GM21367 (cell line): ENCODE results near the gene GNB3.

Experiments used
- ATAC-seq: cut with Tn5 transposase; IDR thresholded peaks from one replicate; pipeline ENCODE4 v1.9.1; 2021; ENCODE audit not compliant: unreplicated experiment

GNB3 gene

DNA sequence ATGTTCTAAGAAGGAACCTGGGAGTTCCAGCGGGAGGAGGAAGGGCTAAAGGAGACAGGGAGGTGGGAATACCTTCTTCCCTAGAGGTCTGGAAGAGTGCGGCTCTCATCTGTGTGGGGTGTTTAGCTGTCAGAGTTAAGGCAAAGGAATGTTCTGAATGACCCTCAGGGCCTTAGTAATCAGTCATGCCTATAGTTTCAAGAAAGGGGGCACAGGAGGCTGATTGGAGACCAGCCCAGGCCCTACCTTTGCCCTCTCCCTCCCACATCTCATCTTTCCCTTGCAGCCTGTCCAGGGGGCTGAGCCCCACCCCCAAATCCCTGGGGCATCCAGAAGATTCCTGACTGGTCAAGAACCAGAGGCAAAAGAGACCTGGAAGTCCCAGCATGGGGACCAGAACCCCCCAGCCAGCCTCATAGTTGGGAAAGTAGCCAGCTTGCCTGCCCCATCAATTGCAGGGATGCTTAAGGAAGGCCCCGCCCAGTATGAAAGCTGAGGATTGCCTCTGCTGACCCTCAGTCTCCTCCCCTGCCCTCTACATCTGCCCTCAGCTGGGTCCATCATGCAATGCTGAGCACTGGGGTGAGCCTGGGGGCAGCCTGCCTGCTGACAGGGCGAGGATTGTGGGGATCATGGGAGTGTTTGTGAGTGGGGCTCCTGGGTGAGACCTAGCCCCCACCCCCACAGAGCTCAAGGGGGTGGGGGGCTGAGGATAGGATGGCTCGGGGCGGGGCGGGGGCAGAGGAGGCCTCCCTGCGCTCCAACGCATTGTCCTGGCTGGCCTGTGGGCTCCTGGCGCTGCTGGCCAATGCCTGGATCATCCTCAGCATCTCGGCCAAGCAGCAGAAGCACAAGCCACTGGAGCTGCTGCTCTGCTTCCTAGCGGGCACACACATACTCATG lies 17.3 kb upstream of the GNB3 start:
- ATAC-seq, result no peak

DNA sequence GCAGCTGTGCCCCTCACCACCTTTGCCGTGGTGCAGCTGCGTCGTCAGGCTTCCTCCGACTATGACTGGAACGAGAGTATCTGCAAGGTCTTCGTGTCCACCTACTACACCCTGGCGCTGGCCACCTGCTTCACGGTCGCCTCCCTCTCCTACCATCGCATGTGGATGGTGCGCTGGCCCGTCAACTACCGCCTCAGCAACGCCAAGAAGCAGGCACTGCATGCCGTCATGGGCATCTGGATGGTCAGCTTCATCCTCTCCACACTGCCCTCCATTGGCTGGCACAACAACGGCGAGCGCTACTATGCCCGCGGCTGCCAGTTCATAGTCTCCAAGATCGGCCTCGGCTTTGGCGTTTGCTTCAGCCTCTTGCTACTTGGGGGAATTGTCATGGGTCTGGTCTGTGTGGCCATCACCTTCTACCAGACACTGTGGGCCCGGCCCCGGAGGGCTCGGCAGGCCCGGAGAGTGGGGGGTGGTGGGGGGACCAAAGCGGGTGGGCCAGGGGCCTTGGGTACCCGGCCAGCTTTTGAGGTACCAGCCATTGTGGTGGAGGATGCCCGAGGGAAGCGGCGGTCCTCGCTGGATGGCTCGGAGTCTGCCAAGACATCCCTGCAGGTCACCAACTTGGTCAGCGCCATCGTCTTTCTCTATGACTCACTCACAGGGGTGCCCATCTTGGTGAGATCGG lies 16.5 kb upstream of the GNB3 start:
- ATAC-seq, result no peak

DNA sequence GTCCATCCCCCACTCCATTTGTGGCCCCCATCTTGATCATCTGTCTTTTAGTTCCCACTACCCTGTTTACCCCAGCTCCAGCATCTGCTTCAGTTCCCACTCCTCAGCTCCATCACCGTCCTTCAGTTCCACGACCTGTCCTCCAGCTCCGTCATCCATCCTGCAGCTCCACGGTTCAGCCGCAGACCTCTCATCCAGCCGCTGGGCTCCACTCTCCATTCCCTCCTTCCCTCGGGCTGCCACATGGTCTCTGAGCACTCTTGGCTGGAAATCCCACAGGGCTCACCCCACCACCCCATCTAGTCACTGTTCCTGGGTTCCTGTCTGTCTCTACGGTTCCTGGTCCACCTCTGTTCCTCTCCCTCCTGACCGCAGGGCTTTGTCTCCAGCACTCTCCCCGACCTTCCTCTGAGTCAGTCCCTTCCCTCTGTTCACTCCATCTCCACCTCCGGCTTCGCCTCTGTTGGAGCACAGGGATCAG lies 15.8 kb upstream of the GNB3 start:
- ATAC-seq, result no peak

DNA sequence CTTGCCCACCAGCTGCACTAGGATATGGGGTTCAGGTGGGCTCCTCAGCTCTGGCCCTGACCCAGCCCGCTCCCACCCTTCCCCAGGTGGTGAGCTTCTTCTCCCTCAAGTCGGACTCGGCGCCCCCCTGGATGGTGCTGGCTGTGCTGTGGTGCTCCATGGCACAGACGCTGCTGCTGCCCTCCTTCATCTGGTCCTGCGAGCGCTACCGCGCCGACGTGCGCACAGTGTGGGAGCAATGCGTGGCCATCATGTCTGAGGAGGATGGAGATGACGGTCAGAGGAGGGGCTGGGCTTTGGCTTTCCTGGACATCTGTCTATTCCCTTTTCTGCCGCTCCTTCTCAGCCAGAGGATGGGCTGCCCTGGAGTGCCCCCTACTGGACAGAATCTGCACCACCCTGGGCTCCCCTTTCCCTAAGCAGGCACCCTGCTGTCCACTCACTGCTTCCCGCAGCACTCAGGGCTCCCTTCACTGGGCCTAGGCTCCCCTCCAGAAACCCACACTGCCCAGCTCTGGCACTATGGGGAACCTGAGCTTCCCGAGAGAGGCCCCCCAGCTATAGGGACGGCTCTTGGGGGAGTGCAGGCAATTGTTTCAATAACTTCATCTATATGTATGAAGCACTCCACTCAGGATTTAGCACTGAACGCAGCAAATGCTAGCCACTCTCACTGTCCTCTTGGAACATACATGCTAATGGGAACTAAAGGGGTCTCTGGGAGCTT lies 15.2 kb upstream of the GNB3 start:
- ATAC-seq, result no peak

DNA sequence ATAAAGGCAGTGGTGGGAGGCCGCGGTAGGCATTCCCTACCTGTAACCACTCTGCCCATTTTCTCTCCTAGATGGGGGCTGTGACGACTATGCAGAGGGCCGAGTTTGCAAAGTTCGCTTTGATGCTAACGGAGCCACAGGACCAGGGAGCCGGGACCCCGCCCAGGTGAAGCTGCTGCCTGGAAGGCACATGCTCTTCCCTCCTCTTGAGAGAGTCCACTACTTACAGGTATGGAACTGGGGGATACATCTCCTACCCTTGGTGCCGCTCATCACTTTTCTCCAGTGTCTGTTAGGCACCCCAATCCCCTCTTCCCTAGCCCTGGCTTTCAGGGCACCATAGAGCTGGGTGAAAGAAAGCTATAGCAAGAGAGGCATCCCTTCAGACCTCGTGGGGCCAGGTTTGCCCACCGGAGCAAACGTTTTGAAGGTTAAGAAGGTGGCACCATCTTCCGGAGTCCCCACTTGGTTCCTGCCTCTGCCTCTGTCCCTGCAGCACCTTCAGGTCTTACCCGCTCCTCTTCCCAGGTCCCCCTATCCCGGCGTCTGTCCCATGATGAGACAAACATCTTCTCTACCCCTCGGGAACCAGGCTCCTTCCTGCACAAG lies 14.5 kb upstream of the GNB3 start:
- ATAC-seq, result no peak

DNA sequence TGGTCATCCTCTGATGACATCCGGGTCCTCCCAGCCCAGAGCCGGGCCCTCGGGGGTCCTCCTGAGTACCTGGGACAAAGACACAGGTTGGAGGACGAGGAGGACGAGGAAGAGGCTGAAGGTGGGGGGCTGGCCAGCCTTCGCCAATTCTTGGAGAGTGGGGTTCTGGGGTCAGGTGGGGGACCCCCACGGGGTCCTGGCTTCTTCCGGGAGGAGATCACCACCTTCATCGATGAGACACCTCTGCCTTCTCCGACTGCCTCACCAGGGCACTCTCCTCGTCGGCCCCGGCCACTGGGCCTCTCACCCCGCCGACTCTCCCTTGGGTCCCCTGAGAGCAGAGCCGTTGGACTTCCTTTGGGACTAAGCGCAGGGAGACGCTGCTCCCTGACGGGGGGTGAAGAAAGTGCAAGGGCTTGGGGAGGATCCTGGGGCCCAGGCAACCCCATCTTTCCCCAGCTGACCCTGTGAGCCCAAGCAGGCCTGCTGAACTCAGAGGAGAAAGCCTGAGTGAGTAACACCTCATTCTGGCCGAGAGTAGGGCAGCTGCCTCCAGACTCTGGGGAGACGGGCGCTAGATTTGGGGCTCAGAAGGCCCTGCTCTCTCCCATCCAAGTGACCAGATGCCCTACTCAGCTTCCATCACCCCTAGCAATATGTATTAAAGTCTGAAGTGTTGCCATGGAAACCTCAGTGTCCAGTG lies 13.8 kb upstream of the GNB3 start:
- ATAC-seq, result no peak

DNA sequence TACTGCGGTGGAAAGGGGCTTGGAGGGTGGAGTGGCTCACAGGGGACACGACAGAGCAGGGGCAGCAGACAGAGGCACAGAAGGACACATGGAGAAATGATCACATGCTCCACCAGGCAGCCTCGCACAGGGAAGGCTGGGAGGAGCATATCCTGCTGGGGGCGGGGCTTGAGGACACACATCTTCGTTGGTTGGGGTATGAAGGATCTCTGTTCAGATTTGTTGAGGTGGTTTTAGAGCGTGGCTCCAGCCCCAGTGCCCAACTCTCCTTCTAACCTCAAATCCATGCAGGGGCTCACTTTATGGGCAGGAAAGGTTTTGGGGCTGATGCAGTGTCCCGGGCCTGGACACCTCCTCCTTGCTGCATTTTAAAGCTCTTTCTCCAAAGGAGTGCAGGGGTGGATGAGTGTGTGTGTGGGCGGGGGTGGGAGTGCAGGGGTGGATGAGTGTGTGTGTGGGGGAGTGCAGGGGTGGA lies 13.3 kb upstream of the GNB3 start:
- ATAC-seq, result no peak

DNA sequence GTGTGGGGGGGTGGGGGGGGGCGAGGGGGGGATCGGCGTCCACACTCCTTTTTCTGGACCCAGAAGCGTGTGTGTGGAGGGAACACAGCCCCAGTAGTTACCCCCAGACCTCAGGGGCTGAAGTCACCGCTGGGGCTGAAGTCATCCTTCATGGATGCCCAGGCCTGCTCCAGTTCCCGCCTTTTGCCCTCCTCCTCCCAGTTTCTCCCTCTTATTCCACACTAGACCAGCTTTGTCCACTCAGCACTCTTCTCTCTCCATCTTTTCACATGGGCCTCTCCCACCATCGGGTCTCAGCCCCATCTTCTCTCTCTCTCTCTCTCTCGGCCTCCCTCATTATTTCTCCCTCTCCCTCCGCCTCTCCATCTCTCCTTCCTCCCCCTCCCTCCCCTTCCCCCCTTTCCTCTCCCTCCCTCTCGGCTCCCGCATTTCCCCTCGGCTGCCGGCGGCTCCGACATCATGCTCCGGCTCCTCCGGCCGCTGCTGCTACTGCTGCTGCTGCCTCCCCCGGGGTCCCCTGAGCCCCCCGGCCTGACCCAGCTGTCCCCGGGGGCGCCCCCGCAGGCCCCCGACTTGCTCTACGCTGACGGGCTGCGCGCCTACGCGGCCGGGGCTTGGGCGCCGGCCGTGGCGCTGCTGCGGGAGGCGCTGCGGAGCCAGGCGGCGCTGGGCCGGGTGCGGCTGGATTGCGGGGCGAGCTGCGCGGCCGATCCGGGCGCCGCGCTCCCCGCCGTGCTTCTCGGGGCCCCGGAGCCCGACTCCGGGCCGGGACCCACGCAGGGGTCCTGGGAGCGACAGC lies 12.5 kb upstream of the GNB3 start, which contains the start of gene P3H3:
P3H3 (plus strand) TSS at position 426 of the 799 bp plus-strand sequence; CDS start at position 460, 34 bp downstream.
- no peak for ATAC-seq

DNA sequence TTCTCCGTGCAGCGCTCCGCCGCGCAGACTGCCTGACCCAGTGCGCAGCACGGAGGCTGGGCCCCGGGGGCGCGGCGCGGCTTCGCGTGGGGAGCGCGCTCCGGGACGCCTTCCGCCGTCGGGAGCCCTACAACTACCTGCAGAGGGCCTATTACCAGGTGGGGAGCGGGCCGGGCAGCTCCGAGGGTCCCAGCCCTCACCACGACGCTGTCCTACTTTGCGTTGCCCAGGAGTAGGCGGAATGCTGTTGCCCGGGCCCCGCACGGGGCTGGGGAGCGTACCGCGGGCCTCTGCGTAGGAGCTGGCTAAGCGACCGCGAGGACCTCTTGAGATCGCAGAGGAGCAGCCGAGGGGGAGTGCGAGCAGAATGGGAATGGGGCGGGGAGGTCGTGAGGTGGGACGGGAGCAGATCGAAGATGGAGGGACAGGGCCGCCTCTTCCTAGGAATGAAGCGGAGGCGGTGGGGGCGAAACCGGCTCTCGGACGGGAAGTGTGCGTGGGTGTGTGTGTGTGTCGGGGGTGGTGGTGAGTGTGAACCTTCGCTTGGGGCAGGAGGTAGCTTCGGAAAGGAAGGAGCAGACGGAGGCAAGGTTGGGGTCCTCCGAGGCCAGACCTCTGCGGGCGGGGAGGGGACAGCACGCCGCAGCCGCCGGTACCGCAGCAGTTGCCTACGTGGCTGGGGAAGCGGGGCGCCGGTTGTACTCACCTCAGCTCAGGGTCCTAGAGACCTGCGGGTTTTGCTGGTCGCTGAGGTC lies 11.8 kb upstream of the GNB3 start:
- no peak for ATAC-seq

DNA sequence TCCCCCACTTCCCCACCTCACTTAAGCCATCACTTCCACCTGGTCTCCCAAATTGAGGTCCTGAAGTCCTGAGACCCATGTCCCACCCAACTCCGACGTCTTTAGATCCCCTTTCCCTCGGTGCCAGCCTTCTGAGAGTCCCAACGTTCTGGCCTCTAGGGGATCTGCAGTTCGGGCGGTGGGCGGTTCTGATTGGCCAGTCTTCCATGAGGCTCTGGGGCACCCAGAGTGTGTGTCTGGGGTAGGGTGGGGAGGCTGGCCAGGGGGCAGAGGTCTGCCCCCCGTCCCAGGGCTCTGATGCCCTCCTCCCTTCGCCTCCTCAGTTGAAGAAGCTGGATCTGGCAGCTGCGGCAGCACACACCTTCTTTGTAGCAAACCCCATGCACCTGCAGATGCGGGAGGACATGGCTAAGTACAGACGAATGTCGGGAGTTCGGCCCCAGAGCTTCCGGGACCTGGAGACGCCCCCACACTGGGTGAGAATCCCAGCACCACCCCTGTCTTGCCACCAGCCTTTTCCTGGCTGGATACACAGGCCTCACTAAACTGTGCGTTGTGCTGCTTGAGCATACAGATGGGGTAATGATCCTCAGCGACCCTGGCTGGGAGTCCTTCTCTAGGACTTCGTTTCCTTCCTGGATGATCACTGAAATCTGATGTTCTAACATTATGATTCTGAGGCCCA lies 11.0 kb upstream of the GNB3 start:
- no peak for ATAC-seq

DNA sequence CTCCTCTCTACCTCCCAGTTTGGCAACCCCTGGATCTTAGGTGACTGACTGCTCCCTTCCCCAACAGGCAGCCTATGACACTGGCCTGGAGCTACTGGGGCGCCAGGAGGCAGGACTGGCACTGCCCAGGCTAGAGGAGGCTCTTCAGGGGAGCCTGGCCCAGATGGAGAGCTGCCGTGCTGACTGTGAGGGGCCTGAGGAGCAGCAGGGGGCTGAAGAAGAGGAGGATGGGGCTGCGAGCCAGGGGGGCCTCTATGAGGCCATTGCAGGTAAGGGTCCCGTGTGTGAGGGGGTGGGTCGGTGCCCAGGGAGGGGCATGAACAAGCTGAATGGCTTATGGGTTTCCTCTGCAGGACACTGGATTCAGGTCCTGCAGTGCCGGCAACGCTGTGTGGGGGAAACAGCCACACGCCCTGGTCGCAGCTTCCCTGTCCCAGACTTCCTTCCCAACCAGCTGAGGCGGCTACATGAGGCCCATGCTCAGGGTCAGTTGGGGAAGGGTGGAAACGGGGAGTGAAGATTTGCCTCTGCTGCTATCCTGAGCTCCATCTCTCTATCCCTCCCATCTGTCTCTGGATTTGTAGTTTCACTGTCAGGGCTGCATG lies 10.3 kb upstream of the GNB3 start:
- ATAC-seq, result no peak

DNA sequence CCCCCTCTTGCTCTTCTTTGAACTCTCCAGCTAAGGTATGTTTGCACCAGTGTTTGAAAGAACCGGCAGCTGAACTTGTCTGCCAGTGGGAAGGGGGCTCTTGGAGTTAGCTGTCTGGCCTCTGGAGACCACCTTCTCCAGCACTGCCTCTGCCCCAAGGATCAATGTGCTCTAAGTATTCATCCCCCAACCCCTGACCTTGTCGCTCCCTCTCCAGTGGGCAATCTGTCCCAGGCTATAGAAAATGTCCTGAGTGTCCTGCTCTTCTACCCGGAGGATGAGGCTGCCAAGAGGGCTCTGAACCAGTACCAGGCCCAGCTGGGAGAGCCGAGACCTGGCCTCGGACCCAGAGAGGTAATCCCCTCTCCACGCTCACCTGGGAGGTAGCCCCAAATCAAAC lies 9.7 kb upstream of the GNB3 start:
- no peak for ATAC-seq

DNA sequence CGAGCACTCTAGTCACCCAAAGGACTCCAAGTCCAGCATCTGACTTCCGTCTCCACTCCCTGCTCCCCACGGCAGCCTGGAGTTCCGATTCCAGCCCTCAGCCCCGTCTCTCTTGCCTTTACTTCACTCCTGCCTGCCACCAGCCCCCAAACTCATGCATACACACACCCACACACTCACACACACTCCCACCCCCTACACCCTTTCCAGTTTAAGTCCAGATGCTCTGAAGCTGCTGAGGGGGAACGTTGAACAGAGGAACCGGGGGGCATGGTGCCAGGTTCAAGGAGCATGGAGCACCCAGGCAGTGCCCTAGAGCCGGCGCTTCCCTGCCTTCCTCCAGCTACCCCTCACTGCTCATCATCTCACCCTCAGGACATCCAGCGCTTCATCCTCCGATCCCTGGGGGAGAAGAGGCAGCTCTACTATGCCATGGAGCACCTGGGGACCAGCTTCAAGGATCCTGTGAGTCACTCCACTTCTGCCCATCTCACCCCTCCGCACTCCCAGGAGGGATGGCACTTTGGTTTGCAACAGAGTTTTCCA lies 9.2 kb upstream of the GNB3 start:
- no peak for ATAC-seq

DNA sequence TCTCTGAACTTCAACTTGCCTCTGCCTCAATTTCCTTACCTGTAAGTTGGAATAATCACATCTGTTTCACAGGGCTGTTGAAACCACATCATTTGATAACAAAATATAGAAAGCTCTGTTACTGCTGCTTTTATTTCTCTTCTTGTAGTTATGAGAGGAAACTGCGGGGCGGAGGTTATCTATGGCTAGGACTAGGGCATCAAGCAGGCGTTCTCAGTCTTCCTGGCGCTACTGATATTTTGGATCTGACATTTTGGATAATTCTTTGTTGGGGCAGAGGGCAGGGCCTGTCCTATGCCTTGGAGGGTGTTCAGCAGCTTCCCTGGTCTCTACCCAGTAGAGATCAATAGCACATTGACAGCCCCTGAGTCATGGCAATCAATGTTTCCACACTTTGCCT lies 8.6 kb upstream of the GNB3 start:
- no peak for ATAC-seq

DNA sequence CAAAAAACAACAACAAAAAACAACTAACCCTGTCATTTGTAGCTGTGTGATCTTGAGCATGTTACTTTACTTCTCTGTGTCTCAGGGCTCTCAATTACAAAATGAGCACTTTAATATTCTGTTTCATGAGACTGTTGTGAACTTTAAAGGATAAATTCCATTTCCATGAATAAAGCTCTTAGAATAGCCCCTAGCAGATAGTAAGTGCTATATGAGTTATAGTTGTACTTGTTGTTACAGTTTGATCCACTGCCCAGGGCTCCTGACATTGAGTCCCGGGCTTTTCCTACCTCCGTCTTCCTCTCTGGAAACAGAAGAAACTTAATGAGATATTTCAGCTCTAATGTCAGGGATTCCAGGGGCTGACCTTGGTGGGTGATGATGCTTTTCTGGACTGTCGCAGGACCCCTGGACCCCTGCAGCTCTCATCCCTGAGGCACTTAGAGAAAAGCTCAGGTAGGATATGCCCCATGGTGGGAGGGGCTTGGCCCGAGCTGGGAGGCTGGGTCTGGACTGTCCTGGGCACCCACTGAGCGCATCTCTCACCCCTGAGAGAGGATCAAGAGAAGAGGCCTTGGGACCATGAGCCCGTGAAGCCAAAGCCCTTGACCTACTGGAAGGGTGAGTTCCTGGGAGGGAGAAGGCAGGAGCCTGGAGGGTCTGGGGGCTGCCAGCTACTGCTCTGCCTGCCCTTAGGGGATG lies 7.4 kb upstream of the GNB3 start:
- ATAC-seq, result no peak

DNA sequence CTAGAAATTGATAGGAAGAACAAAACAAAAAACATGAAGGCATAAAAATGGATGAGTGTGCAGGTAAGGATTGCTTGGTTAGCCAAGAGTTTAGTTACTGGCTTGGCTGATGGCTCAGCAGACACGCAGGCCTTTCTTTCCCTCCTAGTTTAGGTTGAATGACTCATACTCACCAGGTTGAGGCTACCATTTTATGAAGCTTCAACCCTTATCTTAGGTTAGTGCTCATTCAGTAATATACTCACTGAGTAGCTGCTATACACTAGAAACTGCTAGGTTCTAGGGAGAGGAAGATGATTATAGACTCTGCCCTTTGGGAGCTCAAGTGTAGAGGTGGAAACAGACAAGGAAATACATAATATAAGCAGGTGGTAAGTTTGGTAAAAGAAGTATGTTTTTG lies 6.5 kb upstream of the GNB3 start:
- no peak for ATAC-seq

DNA sequence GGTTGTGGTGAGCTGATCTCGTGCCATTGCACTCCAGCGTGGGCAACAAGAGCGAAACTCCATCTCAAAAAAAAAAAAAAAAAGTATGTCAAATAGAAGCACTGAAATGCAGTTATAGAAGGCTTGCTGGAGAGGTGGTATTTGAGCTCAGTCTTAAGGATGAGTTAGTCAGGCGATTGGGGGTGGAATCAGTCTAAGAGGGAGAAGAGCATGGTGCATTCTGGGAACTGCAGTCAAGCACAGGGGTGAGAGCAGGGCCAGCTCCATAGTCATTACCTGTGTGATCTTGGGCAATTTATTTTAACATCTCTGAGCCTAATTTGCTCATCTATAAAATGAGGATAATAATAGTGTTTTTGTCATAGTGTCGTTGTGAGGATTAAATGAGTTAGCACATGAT lies 5.9 kb upstream of the GNB3 start:
- no peak for ATAC-seq
